22Rv1 (cell line): Measurements from ENCODE around the gene MT1G.

Experiments used
- H3K27ac ChIP-seq: fragments of 450-650 bp; 2 replicates; pipeline ENCODE4 v1.5.1; 2017
- ZFX ChIP-seq: fragments of 450-650 bp; IDR thresholded peaks from 2 replicates; pipeline ENCODE4 v1.6.1; 2017; ENCODE audit warnings: antibody characterized with exemption, borderline replicate concordance
- TF ChIP-seq, protein P1 (sequence below): fragments of 450-650 bp; IDR thresholded peaks from 2 replicates; pipeline ENCODE4 v1.5.1; 2017; ENCODE audit warnings: mild to moderate bottlenecking

Gene MT1G

GRCh38 chr16:56653218-56653617 is 14.6 kb downstream of the MT1G start:
- TF ChIP-seq ZFX: no peak
- TF ChIP-seq, protein P1, sequence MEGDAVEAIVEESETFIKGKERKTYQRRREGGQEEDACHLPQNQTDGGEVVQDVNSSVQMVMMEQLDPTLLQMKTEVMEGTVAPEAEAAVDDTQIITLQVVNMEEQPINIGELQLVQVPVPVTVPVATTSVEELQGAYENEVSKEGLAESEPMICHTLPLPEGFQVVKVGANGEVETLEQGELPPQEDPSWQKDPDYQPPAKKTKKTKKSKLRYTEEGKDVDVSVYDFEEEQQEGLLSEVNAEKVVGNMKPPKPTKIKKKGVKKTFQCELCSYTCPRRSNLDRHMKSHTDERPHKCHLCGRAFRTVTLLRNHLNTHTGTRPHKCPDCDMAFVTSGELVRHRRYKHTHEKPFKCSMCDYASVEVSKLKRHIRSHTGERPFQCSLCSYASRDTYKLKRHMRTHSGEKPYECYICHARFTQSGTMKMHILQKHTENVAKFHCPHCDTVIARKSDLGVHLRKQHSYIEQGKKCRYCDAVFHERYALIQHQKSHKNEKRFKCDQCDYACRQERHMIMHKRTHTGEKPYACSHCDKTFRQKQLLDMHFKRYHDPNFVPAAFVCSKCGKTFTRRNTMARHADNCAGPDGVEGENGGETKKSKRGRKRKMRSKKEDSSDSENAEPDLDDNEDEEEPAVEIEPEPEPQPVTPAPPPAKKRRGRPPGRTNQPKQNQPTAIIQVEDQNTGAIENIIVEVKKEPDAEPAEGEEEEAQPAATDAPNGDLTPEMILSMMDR: no peak
- no peak overlapping the region for H3K27ac ChIP-seq

GRCh38 chr16:56652600-56652999 is 15.3 kb downstream of the MT1G start:
- no peak overlapping the region for H3K27ac ChIP-seq
- no peak for TF ChIP-seq ZFX
- TF ChIP-seq, protein P1: no peak

DNA sequence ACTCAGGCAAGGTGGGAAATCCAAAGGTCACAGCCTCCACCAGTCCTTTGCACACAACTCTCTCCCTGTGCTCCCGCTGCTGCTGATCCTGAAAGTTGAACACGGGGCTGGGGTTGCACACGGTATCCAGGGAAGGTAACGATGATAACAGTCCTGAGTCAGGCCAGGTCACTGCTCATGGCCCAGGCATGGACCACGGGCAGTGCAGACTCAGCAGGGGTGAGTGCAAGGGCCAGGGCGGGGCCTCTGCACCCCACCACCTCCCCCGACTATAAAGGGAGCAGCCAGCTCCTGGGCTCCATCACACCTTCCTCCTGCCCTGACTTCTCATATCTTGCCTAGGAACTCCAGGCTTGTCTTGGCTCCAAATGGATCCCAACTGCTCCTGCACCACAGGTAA is 16.3 kb downstream of the MT1G start, which contains the start of gene MT1B:
MT1B (plus strand) TSS at position 301 of the 400 bp plus-strand sequence; CDS start at position 369, 68 bp downstream.
- TF ChIP-seq ZFX: no peak
- TF ChIP-seq, protein P1: no peak
- H3K27ac ChIP-seq: no peak within 1 kb of the TSS

GRCh38 chr16:56649820-56650219 is 18.0 kb downstream of the MT1G start:
- no peak overlapping the region for H3K27ac ChIP-seq
- TF ChIP-seq ZFX: no peak
- TF ChIP-seq, protein P1: no peak

- H3K27ac ChIP-seq: no peak overlapping the region
- no peak for TF ChIP-seq ZFX
- TF ChIP-seq, protein P1: no peak
Measured at GRCh38 chr16:56649271-56649670, 18.6 kb downstream of the MT1G start.

DNA sequence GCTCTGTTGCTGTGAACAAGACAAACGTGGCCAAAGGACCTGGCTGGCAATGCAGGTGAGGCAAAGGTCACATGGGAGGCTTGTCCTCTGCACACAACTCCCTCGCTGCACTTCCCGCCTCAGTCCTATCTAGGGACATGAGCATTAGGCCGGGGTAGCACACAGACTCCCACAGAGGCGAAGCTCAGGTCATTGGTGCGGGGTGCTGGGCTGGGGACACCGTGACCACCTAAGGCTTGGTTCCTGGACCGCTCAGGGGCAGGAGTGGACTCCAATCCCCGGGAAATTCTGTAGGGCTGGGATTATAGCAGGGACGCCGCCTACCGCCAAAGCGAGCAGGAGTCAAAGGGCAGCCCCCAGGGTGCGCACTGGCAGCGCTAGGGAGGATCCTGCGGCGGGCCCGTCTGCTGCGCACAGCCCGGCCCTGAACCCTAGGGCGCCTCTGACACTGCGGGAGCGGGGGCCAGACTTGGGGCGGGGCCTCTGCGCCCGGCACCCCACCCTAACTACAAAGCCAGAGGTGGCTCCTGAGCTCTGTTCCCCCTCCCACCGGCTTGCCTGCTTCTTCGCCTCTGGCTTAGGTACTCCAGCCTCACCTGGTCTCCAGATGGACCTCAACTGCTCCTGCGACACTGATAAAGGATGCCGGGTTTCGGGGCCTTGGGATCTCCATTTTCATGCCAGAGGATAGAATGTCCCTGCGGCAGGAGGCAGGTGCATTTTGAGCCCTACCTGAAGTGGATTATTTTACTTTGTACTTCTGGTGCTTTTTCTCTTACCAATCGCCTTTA is 20.0 kb downstream of the MT1G start:
- TF ChIP-seq ZFX: no peak
- TF ChIP-seq, protein P1: no peak
- H3K27ac ChIP-seq: no peak overlapping the region

DNA sequence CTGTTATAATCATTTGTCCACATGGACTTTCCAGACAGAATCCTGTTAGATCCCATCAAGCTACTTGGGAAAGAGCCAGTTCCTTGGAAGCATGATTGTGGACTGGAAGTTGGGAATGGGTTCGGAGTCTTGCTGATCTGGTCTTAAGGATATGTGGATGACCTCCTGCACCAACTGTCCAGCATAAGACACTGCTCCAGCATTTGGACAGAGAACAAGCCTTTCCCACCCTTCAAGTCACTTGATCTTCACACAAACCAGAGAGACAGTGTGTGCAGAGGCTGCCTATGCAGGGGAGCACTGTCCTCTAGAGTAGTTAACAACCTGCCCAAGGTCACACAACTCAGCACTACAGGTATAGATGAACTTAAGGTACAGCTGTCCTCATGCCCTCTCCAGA is 22.0 kb downstream of the MT1G start:
- TF ChIP-seq, protein P1: no peak
- no peak for TF ChIP-seq ZFX
- H3K27ac ChIP-seq: no peak overlapping the region
